ENCODE measurements around the gene RPP25. TPM values are rescaled to one million over a fixed set of nuclear protein-coding genes. Genes with fewer than 3 reads are reported as not detected.
"Not testable (repeated sequence)": the region's sequence is repeated elsewhere in the genome, so short reads cannot be mapped to it uniquely, and the experiment has no call there.

The RPP25 gene
- total and polyA plus RNA-seq, 4 experiments from 2014 or later = 2.6 to 2.8 (median 2.7) TPM

DNA sequence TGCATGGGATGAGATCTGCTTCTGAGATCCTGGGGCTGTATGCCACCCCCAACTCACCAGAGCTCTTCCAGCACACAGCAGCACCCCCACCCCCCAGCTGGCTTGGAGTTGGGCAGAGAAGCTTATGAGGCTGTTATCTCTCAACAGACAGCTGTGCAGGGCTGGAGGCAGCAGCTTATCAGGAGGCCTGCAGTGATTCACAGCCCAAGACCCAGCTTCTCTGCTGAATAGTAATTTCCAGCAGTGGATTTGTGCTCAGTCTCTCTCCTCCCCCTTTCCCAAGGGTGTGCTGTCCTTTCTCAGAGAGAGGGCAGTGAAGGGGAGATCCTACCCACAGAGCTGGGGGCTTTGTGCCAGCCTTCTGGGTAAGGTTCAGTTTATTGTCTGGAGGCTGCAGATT lies 2.1 kb downstream of the RPP25 start:
- Mint-ChIP-seq H3K4me1 (peaks cover 8 to 38% (median 19%) of the 10 kb centered on the region in 4 donors), H3K9me3 (peaks cover 0 to 3% (median 0%) of the 10 kb centered on the region in 8 donors), H3K27ac (no peak overlapping the region), H3K36me3 (no peaks in the 10 kb centered on the region), H3K27me3 (peaks cover 16 to 19% of the 10 kb centered on the region in 2 donors), H3K4me3 (peak overlapping the region in 1 of 8 donors; percentile 12)
- no peak overlapping the region for H3K27ac ChIP-seq (ENCODE audit: low read depth, low read length)
- H3K36me3 ChIP-seq (ENCODE audit: insufficient read depth, low read length) = no peaks in the 10 kb centered on the region
- peaks cover 19% of the 10 kb centered on the region for H3K27me3 ChIP-seq (ENCODE audit: insufficient read depth, low read length)
- ChIA-PET CTCF (ENCODE audit: partially characterized antibody) (interaction anchor here (1.3 to 3.0 kb wide), 4 partner anchors 15 to 186 kb away, joined by 3 to 12 read pairs (median 4); partner anchors contain the start of gene CSK), POLR2A (ENCODE audit: partially characterized antibody) (no interaction called here)
- no peaks in the 10 kb centered on the region for H3K9me3 ChIP-seq (ENCODE audit: control insufficient read depth in 1 of 2, low read length in 2 of 2)
- intact Hi-C loops (cut with micrococcal nuclease) = loop anchor here (5.0 kb wide), 1 partner anchor 47 kb away; the partner anchor contains the start of gene FAM219B
- H3K4me3 ChIP-seq (ENCODE audit: low read length in 2 of 2) = no peak overlapping the region
- DNase-seq = no peak
- H3K4me1 ChIP-seq (ENCODE audit: insufficient read depth, low read length) = peaks cover 40% of the 10 kb centered on the region

DNA sequence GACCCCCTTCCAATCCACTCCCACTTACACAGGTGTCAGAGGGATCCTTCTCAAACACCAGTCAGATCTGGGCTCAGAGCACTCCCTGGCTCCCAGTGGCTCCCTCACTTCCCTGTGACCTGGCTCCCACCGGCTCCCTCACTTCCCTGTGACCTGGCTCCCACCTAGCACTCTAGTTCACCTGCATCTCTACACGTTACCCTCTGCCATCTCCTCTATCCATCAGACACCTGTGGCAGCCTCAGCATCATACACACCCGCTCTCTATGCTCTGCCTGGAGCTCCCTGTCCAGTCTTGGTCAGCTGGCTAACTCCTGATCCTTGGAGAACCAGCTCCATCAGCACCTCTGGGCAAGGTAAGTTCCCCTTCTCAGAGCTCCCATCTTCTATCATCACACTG lies 5.6 kb downstream of the RPP25 start:
- ChIA-PET POLR2A (ENCODE audit: partially characterized antibody) (interaction anchor here (0.8 to 2.1 kb wide), 7 partner anchors 13 to 953 kb away, joined by 3 to 5 read pairs (median 3); partner anchors contain the start of genes COX5A, FBXO22 and MPI), CTCF (ENCODE audit: partially characterized antibody) (interaction anchor here (0.7 to 5.1 kb wide), 35 partner anchors 9 to 333 kb away, joined by 3 to 97 read pairs (median 5); partner anchors contain the start of genes COX5A, CPLX3, CSK and FAM219B)
- H3K36me3 Mint-ChIP-seq = no peaks in the 10 kb centered on the region
- intact Hi-C loops (cut with micrococcal nuclease) = loop anchor here (5.0 kb wide), 1 partner anchor 44 kb away; the partner anchor contains the start of gene FAM219B
- H3K27ac Mint-ChIP-seq = no peak overlapping the region
- no peak overlapping the region for H3K27ac ChIP-seq (ENCODE audit: low read depth, low read length)
- no peaks in the 10 kb centered on the region for H3K36me3 ChIP-seq (ENCODE audit: insufficient read depth, low read length)
- no peaks in the 10 kb centered on the region for H3K9me3 ChIP-seq (ENCODE audit: control insufficient read depth in 1 of 2, low read length in 2 of 2)
- no peaks in the 10 kb centered on the region for H3K27me3 ChIP-seq (ENCODE audit: insufficient read depth, low read length)
- H3K4me1 ChIP-seq (ENCODE audit: insufficient read depth, low read length) = peaks cover 13% of the 10 kb centered on the region
- H3K9me3 Mint-ChIP-seq = no peaks in the 10 kb centered on the region
- DNase-seq = no peak
- peaks cover 3 to 15% (median 5%) of the 10 kb centered on the region in 4 donors for H3K4me1 Mint-ChIP-seq
- H3K4me3 Mint-ChIP-seq = no peak overlapping the region
- H3K27me3 Mint-ChIP-seq = peaks cover 2% of the 10 kb centered on the region in 2 donors
- no peak overlapping the region for H3K4me3 ChIP-seq (ENCODE audit: low read length in 2 of 2)

DNA sequence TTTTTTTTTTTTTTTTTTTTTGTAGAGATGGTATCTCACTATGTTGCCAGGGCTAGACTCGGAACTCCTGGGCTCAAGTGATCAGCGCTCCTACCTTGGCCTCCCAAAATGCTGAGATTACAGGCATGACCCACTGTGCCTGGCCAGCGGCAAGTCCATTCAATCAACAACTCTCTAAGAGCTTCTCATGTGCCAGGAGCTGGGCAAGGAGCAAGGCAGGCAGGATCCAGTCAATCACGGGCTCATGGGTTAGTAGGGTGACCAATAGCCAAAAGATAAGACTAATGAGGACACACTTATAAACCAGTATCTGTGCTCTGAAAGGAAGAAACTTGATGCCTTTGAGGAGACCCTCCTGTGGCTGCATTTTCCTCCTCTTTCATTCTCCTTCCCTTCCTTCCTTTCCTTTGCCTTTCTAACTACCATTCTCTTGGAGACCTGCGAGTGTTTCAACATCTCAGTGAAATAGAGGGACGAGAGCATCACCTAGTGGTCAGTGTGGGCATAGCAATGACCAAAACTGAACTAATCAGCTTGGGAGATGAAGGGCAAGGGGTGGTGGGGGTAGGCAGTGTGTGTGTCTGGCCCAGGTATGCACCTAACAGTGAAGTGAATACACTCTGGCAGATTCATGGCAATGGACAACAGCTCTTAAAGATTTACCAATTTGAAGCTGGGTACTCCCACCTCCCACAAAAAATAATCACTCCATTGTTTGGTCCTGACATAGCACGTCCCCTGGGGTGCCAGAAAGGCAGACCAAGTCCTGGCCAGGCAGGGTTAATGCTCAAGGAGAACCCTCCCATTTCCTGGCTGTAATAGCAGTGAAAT lies 6.3 kb downstream of the RPP25 start:
- peaks cover 5% of the 10 kb centered on the region for H3K4me1 ChIP-seq (ENCODE audit: insufficient read depth, low read length)
- H3K4me3 ChIP-seq (ENCODE audit: low read length in 2 of 2) = no peak overlapping the region
- intact Hi-C loops (cut with micrococcal nuclease) = loop anchor here (1.0 to 5.0 kb wide), 4 partner anchors 43 to 315 kb away; partner anchors contain the start of gene FAM219B
- H3K4me1 Mint-ChIP-seq = peaks cover under 1 to 11% (median 3%) of the 10 kb centered on the region in 4 donors
- peak overlapping the region in 1 of 7 donors; percentile 1 for H3K27ac Mint-ChIP-seq
- no peaks in the 10 kb centered on the region for H3K27me3 ChIP-seq (ENCODE audit: insufficient read depth, low read length)
- no peak overlapping the region for H3K4me3 Mint-ChIP-seq
- H3K36me3 Mint-ChIP-seq = no peaks in the 10 kb centered on the region
- CTCF ChIA-PET (ENCODE audit: partially characterized antibody) = interaction anchor here (0.6 to 5.1 kb wide), 37 partner anchors 9 to 333 kb away, joined by 3 to 97 read pairs (median 5); partner anchors contain the start of genes COX5A, CPLX3, CSK and FAM219B
- H3K27ac ChIP-seq (ENCODE audit: low read depth, low read length) = no peak overlapping the region
- H3K9me3 Mint-ChIP-seq = no peaks in the 10 kb centered on the region
- H3K36me3 ChIP-seq (ENCODE audit: insufficient read depth, low read length) = no peaks in the 10 kb centered on the region
- no peaks in the 10 kb centered on the region for H3K9me3 ChIP-seq (ENCODE audit: control insufficient read depth in 1 of 2, low read length in 2 of 2)
- POLR2A ChIA-PET (ENCODE audit: partially characterized antibody) = interaction anchor here (0.8 to 2.1 kb wide), 7 partner anchors 12 to 953 kb away, joined by 3 to 5 read pairs (median 3); partner anchors contain the start of genes COX5A, FBXO22 and MPI
- peaks cover 2% of the 10 kb centered on the region in 2 donors for H3K27me3 Mint-ChIP-seq
- peak; percentile 70 to 79 (median 75) for DNase-seq

DNA sequence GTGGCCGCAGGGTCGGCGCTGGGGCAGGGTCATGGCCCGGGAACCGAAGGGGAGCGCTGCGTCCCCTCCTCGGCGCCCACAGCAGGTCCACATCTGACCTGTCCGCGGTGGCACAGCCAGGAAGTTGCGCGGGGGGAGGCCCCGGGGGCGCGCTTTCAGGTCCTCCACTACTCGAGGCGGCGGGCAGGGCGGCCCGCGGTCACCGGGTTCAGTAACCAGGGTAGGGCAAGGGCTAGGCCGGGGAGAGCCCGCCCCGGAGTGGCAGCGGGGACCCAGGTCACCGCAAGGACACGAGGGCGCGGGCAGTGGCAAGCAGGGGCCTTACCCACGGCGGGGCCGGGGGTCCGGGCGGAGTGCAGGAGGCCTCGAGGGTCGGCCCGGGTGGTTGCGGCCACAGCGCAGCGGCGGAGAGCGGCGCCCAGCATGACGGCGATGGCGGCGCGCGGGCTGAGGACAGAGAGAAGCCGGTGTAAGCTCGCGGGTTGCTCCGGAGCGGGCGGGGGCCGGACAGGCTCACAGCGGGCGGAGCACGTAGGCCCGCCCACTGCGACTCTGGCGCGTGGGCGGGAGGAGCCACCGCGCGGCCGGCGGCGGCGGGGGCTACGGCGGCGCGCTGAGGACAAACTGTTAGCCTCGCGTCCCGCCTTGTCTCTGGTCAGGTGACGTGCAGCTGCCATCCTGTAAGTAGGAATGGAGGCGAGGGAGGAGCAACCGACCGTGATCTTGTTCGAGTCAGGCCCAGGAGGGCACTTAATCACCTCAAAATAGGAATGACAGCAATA lies 18.8 kb downstream of the RPP25 start, which contains the start of gene COX5A:
TSS of gene COX5A (minus strand) at position 484 of the 782 bp plus-strand sequence. CDS start at position 425, 59 bp downstream.
- Histone ChIP-seq H3K4me3 (ENCODE audit: low read length in 2 of 2) (peak within 1 kb of the TSS; percentile 41 to 96), H3K9me3 (ENCODE audit: control insufficient read depth in 1 of 2, low read length in 2 of 2) (no peaks in the 10 kb centered on the region), H3K36me3 (ENCODE audit: insufficient read depth, low read length) (no peaks in the 10 kb centered on the region), H3K27ac (ENCODE audit: low read depth, low read length) (peak within 1 kb of the TSS; percentile 79), H3K4me1 (ENCODE audit: insufficient read depth, low read length) (peaks cover 38% of the 10 kb centered on the region), H3K27me3 (ENCODE audit: insufficient read depth, low read length) (no peaks in the 10 kb centered on the region)
- intact Hi-C loops (cut with micrococcal nuclease) = loop anchor here (1.0 to 5.0 kb wide), 11 partner anchors 19 to 515 kb away; partner anchors contain the start of genes CLK3, FAM219B, MPI and PPCDC
- Mint-ChIP-seq H3K4me3 (peak within 1 kb of the TSS; percentile 88 to 95 (median 94)), H3K27ac (peak within 1 kb of the TSS; percentile 88 to 96 (median 92)), H3K36me3 (peaks cover 0 to 10% of the 10 kb centered on the region in 2 donors), H3K27me3 (no peaks in the 10 kb centered on the region), H3K4me1 (peaks cover 21 to 40% (median 28%) of the 10 kb centered on the region in 4 donors), H3K9me3 (no peaks in the 10 kb centered on the region)
- DNase-seq = peak; percentile 92 to 95 (median 93)
- ChIA-PET POLR2A (ENCODE audit: partially characterized antibody) (interaction anchor here (0.9 to 2.3 kb wide), 24 partner anchors 13 to 477 kb away, joined by 3 to 17 read pairs (median 4); partner anchors contain the start of genes CLK3, CYP1A1, FAM219B and PPCDC), CTCF (ENCODE audit: partially characterized antibody) (interaction anchor here (0.9 to 2.0 kb wide), 5 partner anchors 13 to 150 kb away, joined by 3 to 6 read pairs (median 4); no protein-coding TSS in a partner anchor)

DNA sequence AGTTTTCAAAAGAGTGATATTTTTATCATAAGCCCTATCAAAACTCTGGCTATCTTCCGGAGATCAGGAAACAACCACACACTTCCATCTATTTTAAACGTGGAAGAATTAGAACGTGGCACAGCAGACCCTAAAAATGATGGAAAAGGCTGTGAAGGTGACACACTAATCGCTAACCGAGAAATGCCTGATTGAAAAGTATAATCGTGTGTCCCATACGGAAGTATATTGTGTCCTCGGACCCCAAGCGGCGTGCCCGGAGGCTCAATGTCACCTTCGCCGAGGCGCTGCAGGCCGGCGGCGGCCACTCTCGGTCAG lies 19.3 kb downstream of the RPP25 start:
- intact Hi-C loops (cut with micrococcal nuclease) = loop anchor here (5.0 kb wide), 3 partner anchors 45 to 515 kb away; partner anchors contain the start of genes MPI and SIN3A
- Mint-ChIP-seq H3K9me3 (no peaks in the 10 kb centered on the region), H3K27ac (peak overlapping the region; percentile 81 to 89 (median 86)), H3K4me1 (peaks cover 23 to 45% (median 29%) of the 10 kb centered on the region in 4 donors), H3K27me3 (no peaks in the 10 kb centered on the region), H3K4me3 (peak overlapping the region; percentile 88 to 95 (median 94)), H3K36me3 (peaks cover 0 to 11% of the 10 kb centered on the region in 2 donors)
- POLR2A ChIA-PET (ENCODE audit: partially characterized antibody) = interaction anchor here (1.0 to 2.3 kb wide), 17 partner anchors 13 to 322 kb away, joined by 3 to 17 read pairs (median 5); partner anchors contain the start of genes CLK3, CYP1A1, FAM219B and PPCDC
- Histone ChIP-seq H3K4me1 (ENCODE audit: insufficient read depth, low read length) (peaks cover 38% of the 10 kb centered on the region), H3K36me3 (ENCODE audit: insufficient read depth, low read length) (no peaks in the 10 kb centered on the region), H3K9me3 (ENCODE audit: control insufficient read depth in 1 of 2, low read length in 2 of 2) (no peaks in the 10 kb centered on the region), H3K27ac (ENCODE audit: low read depth, low read length) (peak overlapping the region; percentile 79), H3K4me3 (ENCODE audit: low read length in 2 of 2) (peak overlapping the region; percentile 41 to 96), H3K27me3 (ENCODE audit: insufficient read depth, low read length) (no peaks in the 10 kb centered on the region)
- DNase-seq = no peak
- CTCF ChIA-PET (ENCODE audit: partially characterized antibody) = interaction anchor here (1.7 to 2.0 kb wide), 2 partner anchors 14 to 149 kb away, joined by 6 read pairs; no protein-coding TSS in a partner anchor

DNA sequence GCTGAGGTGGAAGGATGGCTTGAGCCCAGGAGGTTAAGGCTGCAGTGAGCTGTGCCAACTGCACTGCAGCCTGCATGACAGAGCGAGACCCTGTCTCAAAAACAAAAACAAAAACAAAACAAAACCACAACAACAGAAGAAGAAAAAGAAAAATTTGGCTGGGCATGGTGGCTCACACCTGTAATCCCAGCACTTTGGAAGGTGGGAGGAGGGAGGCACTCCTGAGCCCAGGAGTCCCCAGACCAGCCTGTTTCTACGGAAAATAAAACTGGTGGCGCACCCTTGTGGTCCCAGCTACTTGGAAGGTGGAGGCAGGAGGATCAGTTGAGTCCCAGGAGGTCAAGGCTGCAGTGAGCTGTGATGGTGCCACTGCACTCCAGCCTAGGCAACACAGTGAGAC lies 21.4 kb downstream of the RPP25 start:
- H3K27me3 Mint-ChIP-seq; H3K4me3 ChIP-seq (ENCODE audit: low read length in 2 of 2); H3K27me3 ChIP-seq (ENCODE audit: insufficient read depth, low read length); H3K9me3 ChIP-seq (ENCODE audit: control insufficient read depth in 1 of 2, low read length in 2 of 2); POLR2A ChIA-PET (ENCODE audit: partially characterized antibody); DNase-seq; H3K9me3 Mint-ChIP-seq; H3K36me3 ChIP-seq (ENCODE audit: insufficient read depth, low read length); H3K27ac ChIP-seq (ENCODE audit: low read depth, low read length): not testable (repeated sequence)
- H3K4me3 Mint-ChIP-seq = peak overlapping the region in 7 of 8 donors; percentile 24 to 72 (median 58)
- intact Hi-C loops (cut with micrococcal nuclease) = loop anchor here (5.0 kb wide), 3 partner anchors 43 to 517 kb away; partner anchors contain the start of genes MPI and SIN3A
- H3K27ac Mint-ChIP-seq = peak overlapping the region in 5 of 7 donors; percentile 24 to 83 (median 77)
- CTCF ChIA-PET (ENCODE audit: partially characterized antibody) = interaction anchor here (0.7 to 1.8 kb wide), 9 partner anchors 14 to 269 kb away, joined by 3 to 7 read pairs (median 3); partner anchors contain the start of gene FAM219B
- H3K4me1 Mint-ChIP-seq = peaks cover 27 to 45% (median 29%) of the 10 kb centered on the region in 4 donors
- H3K36me3 Mint-ChIP-seq = peaks cover 0 to 19% of the 10 kb centered on the region in 2 donors
- peaks cover 38% of the 10 kb centered on the region for H3K4me1 ChIP-seq (ENCODE audit: insufficient read depth, low read length)

All from CD4-positive, alpha-beta memory T cell (primary cell).